Dendritic cell treated with granulocyte-macrophage colony-stimulating factor and Interleukin-4, amounts not matched to agents 40 ng/mL and 50 ng/mL, for 4 days (primary cell): Measurements from ENCODE around the gene RPL27A.

ENCODE experiments used
- H3K27ac Mint-ChIP-seq: one replicate; pipeline ENCODE4 v1.8.0; 2022; ENCODE audit warnings: mild to moderate bottlenecking, mixed read lengths
- H3K27me3 Mint-ChIP-seq: one replicate; pipeline ENCODE4 v1.8.0; 2022; ENCODE audit warnings: mild to moderate bottlenecking, mixed read lengths
- H3K36me3 Mint-ChIP-seq: one replicate; pipeline ENCODE4 v1.8.0; 2022; ENCODE audit warnings: low read depth, mixed read lengths
- H3K4me1 Mint-ChIP-seq: one replicate; pipeline ENCODE4 v1.8.0; 2022; ENCODE audit warnings: low read depth, mixed read lengths
- H3K4me3 Mint-ChIP-seq: one replicate; pipeline ENCODE4 v1.8.0; 2022; ENCODE audit warnings: mild to moderate bottlenecking, moderate library complexity, mixed read lengths
- H3K9me3 Mint-ChIP-seq: one replicate; pipeline ENCODE4 v1.8.0; 2022; ENCODE audit warnings: mixed read lengths
- intact Hi-C: fragments of 100-400 bp; cut with micrococcal nuclease; formaldehyde crosslinking; loops from one replicate; pipeline ENCODE4 v1.15.0; 2022

The RPL27A gene

DNA sequence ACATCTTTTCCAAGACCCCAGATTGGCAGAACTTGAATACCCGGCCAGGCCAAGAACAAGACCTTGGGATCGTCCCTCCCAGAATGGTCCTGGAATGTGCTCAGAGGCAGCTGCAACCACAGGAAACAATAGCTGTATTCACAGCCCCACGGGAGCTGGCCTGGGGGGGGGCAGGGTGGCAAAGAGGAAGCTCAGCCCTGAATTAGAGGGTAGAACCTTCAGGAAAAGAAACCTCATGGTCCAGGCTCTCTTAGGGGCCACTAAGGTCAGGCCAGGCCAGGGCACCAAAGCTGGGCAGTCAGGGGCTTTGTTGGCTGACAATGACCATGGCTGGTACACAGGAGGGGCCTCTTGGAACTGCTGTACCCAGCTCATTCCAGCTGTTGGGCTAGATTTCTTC, 17.3 kb downstream of the RPL27A start:
- Mint-ChIP-seq H3K4me3 (no peak overlapping the region), H3K27ac (peak overlapping the region; percentile 66)
- intact Hi-C loops: no loop called here

DNA sequence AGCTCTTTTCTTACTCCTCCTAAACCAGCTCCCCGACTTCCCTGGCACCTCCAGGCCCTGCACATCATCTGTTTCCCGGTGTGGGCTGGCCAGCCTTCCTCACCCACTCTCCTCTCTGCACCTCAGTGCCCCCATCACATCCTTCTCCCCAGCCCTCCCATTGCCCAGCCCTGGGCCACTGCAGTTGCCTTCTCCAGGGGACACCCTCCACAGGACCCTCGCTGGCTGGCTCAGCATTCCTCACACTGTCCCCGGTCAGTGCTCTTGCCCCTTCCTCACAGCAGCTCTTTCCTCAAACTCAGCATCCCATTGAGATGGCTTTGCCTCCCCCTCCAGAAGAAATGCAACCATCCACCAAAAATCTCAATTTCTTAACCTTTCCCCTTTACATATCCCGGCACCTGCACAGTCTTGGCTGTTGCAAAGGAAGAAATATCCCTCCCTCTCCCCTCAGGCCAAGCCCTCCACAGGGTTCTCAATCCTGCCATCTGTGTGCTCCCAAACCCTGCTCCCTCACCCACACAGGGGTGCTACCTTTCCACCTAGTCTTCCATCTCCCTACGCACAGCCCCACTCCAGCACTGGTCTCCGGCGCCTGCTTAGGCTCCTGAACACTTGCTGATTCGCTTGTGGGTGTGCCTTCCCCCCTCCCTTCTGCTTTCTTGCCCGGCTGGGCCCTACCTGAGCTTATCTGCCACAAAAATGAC, 19.5 kb downstream of the RPL27A start:
- Mint-ChIP-seq H3K9me3 (no peaks in the 10 kb centered on the region), H3K27me3 (peaks cover 7% of the 10 kb centered on the region), H3K36me3 (peaks cover 11% of the 10 kb centered on the region), H3K4me3 (no peak overlapping the region), H3K4me1 (peaks cover 67% of the 10 kb centered on the region), H3K27ac (peak overlapping the region; percentile 53)
- intact Hi-C loops: no loop called here

More for the DNA sequence above, 17.3 kb downstream of the RPL27A start:
- H3K36me3 Mint-ChIP-seq: peaks cover 11% of the 10 kb centered on the region
- H3K27me3 Mint-ChIP-seq: peaks cover 7% of the 10 kb centered on the region
- H3K9me3 Mint-ChIP-seq: no peaks in the 10 kb centered on the region
- peaks cover 60% of the 10 kb centered on the region for H3K4me1 Mint-ChIP-seq

DNA sequence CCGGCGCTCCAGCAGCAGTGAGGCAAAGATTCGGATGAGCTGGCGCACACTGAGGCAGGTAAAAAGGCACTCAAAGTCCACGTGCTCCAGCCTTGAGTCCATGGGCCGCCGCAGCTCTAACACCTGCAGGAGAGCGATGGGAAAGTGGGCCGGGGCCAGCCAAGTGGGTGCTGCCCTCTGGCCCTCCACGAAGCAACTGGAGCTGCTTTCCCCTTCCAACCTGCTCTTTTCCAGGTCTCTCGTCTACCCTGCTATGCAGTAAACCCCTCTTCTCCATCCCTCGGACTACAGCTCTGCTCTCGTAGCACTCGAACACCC, 20.0 kb downstream of the RPL27A start:
- no peaks in the 10 kb centered on the region for H3K9me3 Mint-ChIP-seq

DNA sequence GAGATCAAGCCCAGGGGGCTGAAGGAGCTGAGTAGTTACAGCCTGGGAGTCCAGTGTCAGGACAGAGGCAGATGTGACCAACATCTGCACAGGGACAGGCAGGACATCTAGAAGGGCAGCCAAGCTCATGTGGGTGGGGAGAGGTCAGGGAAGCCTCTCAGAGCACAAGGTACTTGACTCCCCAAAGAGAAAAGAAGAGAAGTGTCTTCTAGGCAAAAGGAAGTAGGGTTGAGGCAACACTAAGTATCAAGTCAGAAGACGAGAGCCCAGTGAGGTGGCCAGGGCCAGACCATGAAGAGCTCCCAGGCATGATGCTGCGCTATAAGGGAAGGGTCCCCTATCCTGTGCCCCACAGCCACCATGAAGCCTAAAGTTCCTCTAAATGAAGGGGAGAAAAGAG, 21.5 kb downstream of the RPL27A start:
- peak overlapping the region; percentile 79 for H3K27ac Mint-ChIP-seq
- peaks cover 11% of the 10 kb centered on the region for H3K36me3 Mint-ChIP-seq
- H3K4me3 Mint-ChIP-seq: no peak overlapping the region
- H3K4me1 Mint-ChIP-seq: peaks cover 54% of the 10 kb centered on the region
- intact Hi-C loops: loop anchor here (2.0 kb wide), 1 partner anchor 15 kb away; no protein-coding TSS in a partner anchor
- peaks cover 7% of the 10 kb centered on the region for H3K27me3 Mint-ChIP-seq
- no peaks in the 10 kb centered on the region for H3K9me3 Mint-ChIP-seq

More for the DNA sequence above, 20.0 kb downstream of the RPL27A start:
- H3K27me3 Mint-ChIP-seq: peaks cover 7% of the 10 kb centered on the region
- intact Hi-C loops: no loop called here
- peak overlapping the region; percentile 53 for H3K27ac Mint-ChIP-seq
- H3K36me3 Mint-ChIP-seq: peaks cover 11% of the 10 kb centered on the region
- peaks cover 62% of the 10 kb centered on the region for H3K4me1 Mint-ChIP-seq
- no peak overlapping the region for H3K4me3 Mint-ChIP-seq

DNA sequence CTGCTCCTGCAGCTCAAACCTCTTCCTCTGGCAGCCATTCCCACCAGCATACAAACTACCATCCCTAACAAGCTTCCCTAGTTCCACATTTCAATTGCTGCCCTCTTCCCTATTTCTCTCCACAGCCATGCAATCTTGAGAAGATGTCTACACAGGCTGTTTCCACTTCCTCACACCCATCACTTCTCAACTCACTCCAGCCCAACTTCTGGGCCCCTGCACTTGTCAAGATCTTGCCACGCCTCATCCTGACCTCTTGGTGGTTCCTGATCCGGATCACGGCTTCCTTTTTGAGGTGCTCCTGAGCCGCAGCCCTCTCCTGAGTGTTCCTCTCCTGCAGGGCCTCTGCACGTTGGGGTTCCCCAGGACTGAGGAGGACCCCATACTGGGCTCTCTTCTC, 22.6 kb downstream of the RPL27A start:
- H3K9me3 Mint-ChIP-seq: no peaks in the 10 kb centered on the region
- H3K27ac Mint-ChIP-seq: peak overlapping the region; percentile 79
- H3K4me3 Mint-ChIP-seq: peak overlapping the region; percentile 10

DNA sequence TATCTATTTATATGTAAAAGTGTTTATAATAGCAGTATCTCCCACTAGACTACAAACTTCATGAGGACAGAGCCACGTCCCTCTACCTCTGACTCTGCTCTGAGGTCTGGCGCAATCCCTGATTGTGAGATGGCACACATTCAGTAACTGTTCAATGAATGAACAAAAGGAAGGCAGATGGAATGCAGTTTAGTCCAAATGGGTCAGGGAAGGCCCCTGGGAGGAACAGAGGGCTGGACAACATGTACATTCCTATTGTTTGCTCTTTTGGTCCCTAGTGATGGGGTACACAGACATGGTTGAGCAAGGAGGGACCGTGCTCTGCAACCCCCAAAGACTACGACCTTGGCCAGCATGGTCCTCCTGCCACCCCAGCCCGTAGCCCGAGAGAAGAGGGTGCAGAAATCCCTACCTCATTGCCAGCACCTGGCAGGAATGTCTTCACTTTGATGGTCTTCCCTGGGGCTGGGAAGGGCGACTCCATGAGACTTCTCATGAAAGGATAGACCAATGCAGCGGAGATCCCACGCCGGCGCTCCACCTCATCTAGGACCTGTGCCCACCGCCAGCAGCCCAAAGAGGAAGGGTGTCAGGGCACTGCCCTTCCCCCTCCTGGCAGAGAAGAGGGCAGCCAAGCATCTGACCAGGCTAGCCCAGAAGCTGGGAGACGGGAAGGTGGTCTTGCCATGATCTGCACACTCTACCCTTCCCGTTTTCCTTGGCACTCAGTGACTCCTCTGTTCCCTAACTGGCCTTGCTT, 24.3 kb downstream of the RPL27A start:
- intact Hi-C loops: no loop called here
- Mint-ChIP-seq H3K36me3 (peaks cover 7% of the 10 kb centered on the region), H3K9me3 (no peaks in the 10 kb centered on the region), H3K27ac (peak overlapping the region; percentile 79), H3K4me3 (no peak overlapping the region), H3K4me1 (peaks cover 39% of the 10 kb centered on the region), H3K27me3 (peaks cover 4% of the 10 kb centered on the region)

More for the DNA sequence above, 22.6 kb downstream of the RPL27A start:
- Mint-ChIP-seq H3K27me3 (peaks cover 7% of the 10 kb centered on the region), H3K36me3 (peaks cover 11% of the 10 kb centered on the region), H3K4me1 (peaks cover 44% of the 10 kb centered on the region)
- intact Hi-C loops: loop anchor here (2.0 kb wide), 1 partner anchor 16 kb away; no protein-coding TSS in a partner anchor

DNA sequence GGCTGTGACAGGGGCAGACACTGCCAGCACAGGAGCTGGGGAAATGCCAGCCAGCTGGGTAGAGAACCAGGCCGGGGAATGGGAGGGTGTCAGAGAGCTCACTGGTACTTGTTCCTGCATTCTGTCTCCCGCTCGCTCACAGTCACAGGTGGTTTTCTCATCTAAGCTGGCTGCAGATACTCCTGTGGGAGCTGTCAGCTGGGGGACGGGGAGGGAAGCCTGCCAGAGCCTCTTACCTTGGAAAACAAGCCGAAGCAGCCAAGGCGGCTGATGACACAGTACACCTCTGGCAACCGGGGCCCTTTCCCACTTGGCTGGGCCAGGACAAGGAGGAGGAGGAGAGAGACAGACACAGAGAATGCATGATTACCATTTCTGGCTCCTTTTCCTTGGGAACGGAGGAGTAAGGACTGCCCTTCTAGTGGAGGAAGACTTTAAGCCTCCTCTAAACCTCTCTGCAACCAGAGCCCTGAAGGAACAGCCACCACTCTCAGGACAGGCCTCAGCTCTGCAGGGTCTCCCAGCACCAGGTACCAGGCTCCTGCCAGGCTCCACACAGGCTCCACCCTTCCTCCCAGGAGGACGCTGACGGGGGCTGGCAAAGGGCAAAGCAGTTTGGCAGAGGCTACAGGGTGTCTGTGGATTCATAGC, 25.1 kb downstream of the RPL27A start:
- Mint-ChIP-seq H3K27me3 (no peaks in the 10 kb centered on the region), H3K36me3 (no peaks in the 10 kb centered on the region), H3K27ac (no peak overlapping the region), H3K9me3 (no peaks in the 10 kb centered on the region), H3K4me3 (no peak overlapping the region), H3K4me1 (peaks cover 38% of the 10 kb centered on the region)
- intact Hi-C loops: no loop called here

DNA sequence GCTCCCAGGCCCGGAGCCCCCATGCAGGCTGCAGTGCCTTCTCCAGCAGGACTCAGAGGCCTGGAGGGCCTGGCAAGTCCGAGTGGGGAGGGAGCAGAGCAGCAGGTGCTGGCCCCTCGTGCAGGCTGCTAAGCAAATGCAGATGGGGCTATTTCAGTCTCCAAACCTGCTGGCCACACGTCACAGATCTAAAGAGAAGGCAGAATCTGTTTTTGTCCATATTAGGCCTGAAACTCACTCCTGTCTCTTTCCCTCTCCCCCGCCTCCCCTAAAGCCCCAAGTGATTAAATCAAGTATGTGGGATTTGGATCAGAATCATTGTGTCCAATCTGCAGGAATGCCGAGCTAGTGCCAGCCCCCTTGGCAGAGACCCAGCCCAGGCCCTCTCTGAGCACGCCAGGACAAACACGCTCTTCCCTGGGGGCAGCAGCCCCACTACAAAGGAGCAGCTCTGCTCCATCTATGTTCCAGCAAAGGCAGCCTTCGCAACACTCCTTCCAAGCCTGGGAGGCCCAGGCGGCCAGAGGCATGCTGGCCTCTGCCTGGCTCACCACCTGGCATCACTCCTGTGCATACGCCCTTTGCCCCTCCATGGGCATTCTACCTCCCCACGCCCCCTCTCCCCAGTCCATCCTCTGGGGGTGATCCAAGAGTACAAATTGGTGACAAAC, 26.5 kb downstream of the RPL27A start:
- no peaks in the 10 kb centered on the region for H3K27me3 Mint-ChIP-seq
- H3K27ac Mint-ChIP-seq: no peak overlapping the region
- H3K4me3 Mint-ChIP-seq: no peak overlapping the region
- H3K4me1 Mint-ChIP-seq: peaks cover 31% of the 10 kb centered on the region
- H3K36me3 Mint-ChIP-seq: no peaks in the 10 kb centered on the region
- intact Hi-C loops: no loop called here
- H3K9me3 Mint-ChIP-seq: no peaks in the 10 kb centered on the region

DNA sequence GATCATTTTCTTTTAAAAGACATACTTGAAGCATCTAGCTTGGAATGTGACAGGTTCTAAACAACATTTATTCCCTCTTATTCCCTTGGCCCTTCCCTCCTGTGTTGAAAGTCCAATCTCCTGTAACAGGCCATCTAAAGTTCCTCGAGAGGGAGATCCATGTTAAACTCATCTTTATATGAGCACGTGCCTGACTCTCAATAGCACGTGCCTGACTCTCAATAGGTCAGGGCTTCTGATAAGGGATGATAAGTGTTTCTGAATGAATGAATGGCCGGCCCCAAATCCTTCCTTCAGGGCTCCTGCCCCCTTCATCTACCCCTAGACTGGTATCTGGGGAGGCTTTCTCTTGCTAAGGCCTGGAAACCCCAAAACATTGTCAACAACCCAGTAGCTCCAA, 27.2 kb downstream of the RPL27A start:
- Mint-ChIP-seq H3K27me3 (no peaks in the 10 kb centered on the region), H3K36me3 (no peaks in the 10 kb centered on the region), H3K4me1 (peaks cover 31% of the 10 kb centered on the region), H3K4me3 (no peak overlapping the region), H3K9me3 (no peaks in the 10 kb centered on the region), H3K27ac (no peak overlapping the region)
- intact Hi-C loops: no loop called here

DNA sequence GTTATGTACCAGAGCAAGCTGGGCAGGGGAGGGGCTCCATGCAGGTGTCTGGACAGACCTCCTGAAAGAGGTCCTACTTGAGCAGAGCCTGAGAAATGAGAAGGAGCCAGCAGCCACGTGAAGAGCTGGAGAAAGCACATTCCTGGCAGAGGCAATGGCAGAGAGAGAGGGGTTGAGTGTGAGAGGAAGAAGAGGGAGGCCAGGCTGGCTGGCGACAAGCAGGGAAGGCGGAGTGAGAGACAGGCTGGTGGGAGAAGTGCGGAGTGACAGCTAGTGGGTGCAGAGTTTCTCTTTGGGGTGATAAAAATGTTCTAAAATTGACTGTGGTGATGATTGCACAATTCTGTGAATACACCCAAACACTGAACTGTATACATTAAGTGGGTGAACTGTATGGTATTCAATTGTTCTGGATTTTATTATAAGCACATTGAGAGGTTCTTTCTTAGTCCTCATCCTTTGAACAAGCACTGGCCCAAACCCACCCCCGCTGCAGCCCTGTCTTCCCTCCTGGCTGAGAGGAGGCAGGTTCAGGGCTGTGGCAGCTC, 29.4 kb downstream of the RPL27A start:
- H3K27me3 Mint-ChIP-seq: no peaks in the 10 kb centered on the region
- peak overlapping the region; percentile 13 for H3K27ac Mint-ChIP-seq
- H3K4me3 Mint-ChIP-seq: no peak overlapping the region
- H3K36me3 Mint-ChIP-seq: no peaks in the 10 kb centered on the region
- peaks cover 32% of the 10 kb centered on the region for H3K4me1 Mint-ChIP-seq
- intact Hi-C loops: no loop called here
- H3K9me3 Mint-ChIP-seq: no peaks in the 10 kb centered on the region

DNA sequence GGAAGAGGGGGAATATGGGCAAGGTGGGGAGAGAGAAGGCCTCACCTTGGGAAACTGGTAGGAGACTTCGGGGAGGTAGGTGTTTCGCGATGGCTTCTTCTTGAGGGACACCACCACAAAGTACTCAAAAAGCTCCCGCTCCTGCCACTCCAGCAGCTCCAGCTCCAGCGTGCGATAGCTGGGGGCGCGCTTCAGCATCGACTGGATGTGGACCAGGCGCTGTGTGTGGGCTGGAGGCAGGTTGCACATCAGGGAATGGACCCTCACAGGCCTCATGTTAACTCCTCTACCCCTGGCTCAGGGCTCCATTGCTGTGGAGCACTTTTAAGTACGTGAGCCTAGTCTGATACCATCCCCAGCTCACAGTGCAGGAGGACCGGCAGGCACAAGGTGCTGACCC, 29.9 kb downstream of the RPL27A start:
- Mint-ChIP-seq H3K27ac (no peak overlapping the region), H3K4me1 (peaks cover 37% of the 10 kb centered on the region), H3K9me3 (no peaks in the 10 kb centered on the region), H3K27me3 (no peaks in the 10 kb centered on the region), H3K4me3 (no peak overlapping the region), H3K36me3 (no peaks in the 10 kb centered on the region)
- intact Hi-C loops: no loop called here

DNA sequence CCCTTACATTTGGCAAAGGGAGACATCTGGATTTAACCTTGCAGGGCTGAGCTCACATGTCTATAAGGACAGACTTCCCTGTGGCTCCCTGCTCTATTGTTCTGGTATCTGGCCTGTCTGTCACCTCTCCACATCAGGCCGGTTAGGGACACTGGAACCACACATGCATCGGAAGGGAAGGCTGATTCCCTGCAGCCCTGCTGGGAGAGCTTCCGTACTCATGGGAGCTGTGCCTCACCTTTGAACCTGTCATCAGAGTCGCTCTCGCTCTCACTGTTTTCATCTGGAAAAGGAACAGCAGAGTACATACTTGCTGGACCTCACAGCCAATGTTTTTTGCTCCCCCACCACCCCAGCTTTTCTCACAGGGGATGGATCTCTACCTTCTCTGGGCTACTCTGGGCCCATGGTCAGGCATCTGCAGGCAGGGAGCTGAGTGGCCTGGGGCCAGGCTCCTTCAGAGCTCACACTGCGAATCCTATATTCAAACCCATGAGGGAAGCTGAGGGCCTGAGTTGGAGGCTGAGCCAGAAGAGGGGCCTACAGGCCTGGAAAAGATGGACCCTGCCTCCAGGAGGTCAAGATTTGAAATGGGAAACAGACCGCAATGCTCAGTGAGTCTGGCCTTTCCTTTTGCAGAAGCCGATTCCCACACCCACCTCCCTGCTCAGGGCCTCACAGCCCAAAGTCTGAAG, 31.3 kb downstream of the RPL27A start:
- Mint-ChIP-seq H3K9me3 (no peaks in the 10 kb centered on the region), H3K27ac (no peak overlapping the region), H3K4me1 (peaks cover 51% of the 10 kb centered on the region), H3K27me3 (no peaks in the 10 kb centered on the region), H3K4me3 (no peak overlapping the region), H3K36me3 (no peaks in the 10 kb centered on the region)
- intact Hi-C loops: no loop called here

DNA sequence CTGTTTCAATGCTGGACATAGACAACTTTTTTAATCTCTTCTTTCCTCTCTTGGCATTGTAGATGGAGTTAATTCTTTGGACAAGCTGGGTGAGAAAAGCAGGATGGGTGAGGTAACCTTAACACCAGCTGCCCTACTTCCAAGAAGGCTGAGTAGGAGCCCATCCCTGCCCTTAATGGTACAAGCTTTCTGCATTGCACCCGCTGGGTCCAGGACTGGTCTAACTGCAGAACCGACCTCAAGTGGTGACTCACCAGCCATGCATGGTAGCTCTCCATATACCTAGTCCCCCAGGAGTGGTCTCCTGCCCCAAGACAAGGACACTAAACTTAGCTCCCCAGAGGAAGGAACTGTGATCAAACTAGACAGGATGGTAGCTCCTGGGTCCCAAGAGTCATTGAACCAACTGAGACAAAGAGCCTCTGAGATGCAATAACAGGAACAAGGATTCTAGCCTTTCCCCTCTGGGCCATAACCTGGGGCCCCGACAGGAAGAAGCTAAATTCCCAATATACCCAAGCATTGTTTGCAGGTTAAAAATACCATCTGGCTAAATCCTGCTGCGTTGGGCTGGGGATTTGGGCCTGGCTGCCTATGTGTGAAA, 32.1 kb downstream of the RPL27A start:
- intact Hi-C loops: no loop called here
- H3K4me1 Mint-ChIP-seq: peaks cover 59% of the 10 kb centered on the region

More for the DNA sequence above, 32.1 kb downstream of the RPL27A start:
- no peaks in the 10 kb centered on the region for H3K9me3 Mint-ChIP-seq
- no peaks in the 10 kb centered on the region for H3K27me3 Mint-ChIP-seq
- no peaks in the 10 kb centered on the region for H3K36me3 Mint-ChIP-seq
- no peak overlapping the region for H3K4me3 Mint-ChIP-seq
- H3K27ac Mint-ChIP-seq: no peak overlapping the region
